GM23338 (cell line): ENCODE results near the gene CCNYL1. TPM values are rescaled to one million over a fixed set of nuclear protein-coding genes. Genes with fewer than 3 reads are reported as not detected.

ENCODE experiments used
- ATAC-seq: fragments of 200-7000 bp; cut with Tn5 transposase; 3 replicates; pipeline ENCODE4 v1.9.1; 2020
- DNase-seq: peaks from one replicate; pipeline ENCODE4 v3.0.0-alpha.2; 2015; ENCODE audit warnings: low spot score
- H2AFZ ChIP-seq: fragments of 200-600 bp; sonication (generic); 2 replicates; pipeline ENCODE4 v1.8.0; 2016; ENCODE audit warnings: antibody characterized with exemption, mild to moderate bottlenecking, moderate library complexity
- H3F3A ChIP-seq: fragments of 200-600 bp; sonication (generic); replicated peaks from 2 replicates; pipeline ENCODE4 v1.8.0; 2017; ENCODE audit warnings: antibody characterized with exemption, mixed run types, low read depth
- H3K27ac ChIP-seq: fragments of 200-600 bp; sonication (generic); 2 replicates; pipeline ENCODE4 v1.6.1; 2016; ENCODE audit warnings: low read depth
- H3K27me3 ChIP-seq: fragments of 200-600 bp; sonication (generic); 2 replicates; pipeline ENCODE4 v1.8.0; 2016; ENCODE audit warnings: mild to moderate bottlenecking, mixed run types, moderate library complexity; ENCODE audit not compliant: insufficient read depth
- H3K36me3 ChIP-seq: fragments of 200-600 bp; sonication (generic); 2 replicates; pipeline ENCODE4 v1.8.0; 2016; ENCODE audit warnings: mild to moderate bottlenecking; ENCODE audit not compliant: insufficient read depth
- H3K4me1 ChIP-seq: fragments of 200-600 bp; sonication (generic); 2 replicates; pipeline ENCODE4 v1.8.0; 2016; ENCODE audit warnings: mild to moderate bottlenecking, moderate library complexity; ENCODE audit not compliant: insufficient read depth
- H3K4me2 ChIP-seq: fragments of 200-600 bp; sonication (generic); 2 replicates; pipeline ENCODE4 v1.7.1; 2017; ENCODE audit warnings: mixed run types
- H3K4me3 ChIP-seq: fragments of 200-600 bp; sonication (generic); 2 replicates; pipeline ENCODE4 v1.6.1; 2016; ENCODE audit warnings: mixed run types
- H3K79me2 ChIP-seq: fragments of 200-600 bp; sonication (generic); replicated peaks from 2 replicates; pipeline ENCODE4 v1.8.0; 2017; ENCODE audit warnings: mild to moderate bottlenecking; ENCODE audit not compliant: insufficient read depth
- H3K9me2 ChIP-seq: fragments of 200-600 bp; sonication (generic); 2 replicates; pipeline ENCODE4 v1.8.0; 2017; ENCODE audit not compliant: insufficient read depth
- H4K20me1 ChIP-seq: fragments of 200-600 bp; sonication (generic); replicated peaks from 2 replicates; pipeline ENCODE4 v1.8.0; 2017; ENCODE audit warnings: mild to moderate bottlenecking; ENCODE audit not compliant: insufficient read depth
- H3K27ac Mint-ChIP-seq: 2 replicates; pipeline ENCODE4 v1.8.0; 2020; ENCODE audit warnings: inconsistent platforms, mild to moderate bottlenecking, moderate library complexity, mixed read lengths
- H3K27me3 Mint-ChIP-seq: 3 replicates; pipeline ENCODE4 v1.8.0; 2022; ENCODE audit warnings: low read depth, mild to moderate bottlenecking, moderate library complexity, mixed read lengths, inconsistent platforms; ENCODE audit not compliant: insufficient read depth, poor library complexity
- H3K36me3 Mint-ChIP-seq: 3 replicates; pipeline ENCODE4 v1.8.0; 2021; ENCODE audit warnings: low read depth, mild to moderate bottlenecking, inconsistent platforms, moderate library complexity, mixed read lengths
- H3K4me1 Mint-ChIP-seq: 3 replicates; pipeline ENCODE4 v1.8.0; 2020; ENCODE audit warnings: mild to moderate bottlenecking, inconsistent platforms, mixed read lengths
- H3K4me3 Mint-ChIP-seq: 3 replicates; pipeline ENCODE4 v1.8.0; 2021; ENCODE audit warnings: moderate library complexity, mild to moderate bottlenecking, inconsistent platforms, mixed read lengths
- H3K9me3 Mint-ChIP-seq: 3 replicates; pipeline ENCODE4 v1.8.0; 2020; ENCODE audit warnings: moderate library complexity, mild to moderate bottlenecking, inconsistent platforms, mixed read lengths
- CREB1 ChIP-seq: fragments of 250-450 bp; sonication (Bioruptor Pico); IDR thresholded peaks from 2 replicates; pipeline ENCODE4 v1.5.0; 2020; ENCODE audit warnings: low read depth, mild to moderate bottlenecking, moderate library complexity
- EZH2 ChIP-seq: fragments of 200-600 bp; sonication (generic); IDR thresholded peaks from one replicate; pipeline ENCODE4 v1.8.0; 2017; ENCODE audit warnings: antibody characterized with exemption, mild to moderate bottlenecking, low read depth; ENCODE audit not compliant: unreplicated experiment
- EZH2phosphoT487 ChIP-seq: fragments of 200-600 bp; sonication (generic); IDR thresholded peaks from one replicate; pipeline ENCODE4 v1.8.1; 2018; ENCODE audit warnings: antibody characterized with exemption; ENCODE audit not compliant: unreplicated experiment
- JUNB ChIP-seq: IDR thresholded peaks from one replicate; pipeline ENCODE4 v1.6.1; 2016; ENCODE audit warnings: antibody characterized with exemption; ENCODE audit not compliant: unreplicated experiment
- NANOG ChIP-seq: IDR thresholded peaks from 2 replicates; pipeline ENCODE4 v1.6.1; 2016; ENCODE audit warnings: antibody characterized with exemption, borderline replicate concordance
- POLR2AphosphoS5 ChIP-seq: IDR thresholded peaks from 2 replicates; pipeline ENCODE4 v1.6.1; 2016; ENCODE audit warnings: antibody characterized with exemption, low read depth
- STAT1 ChIP-seq: IDR thresholded peaks from one replicate; pipeline ENCODE4 v1.6.1; 2016; ENCODE audit warnings: antibody characterized with exemption; ENCODE audit not compliant: unreplicated experiment
- ZNF114 ChIP-seq: fragments of 250-450 bp; sonication (Bioruptor Pico); IDR thresholded peaks from 2 replicates; pipeline ENCODE4 v1.5.0; 2020; ENCODE audit warnings: mild to moderate bottlenecking, moderate library complexity
- ZNF331 ChIP-seq: fragments of 250-450 bp; sonication (Bioruptor Pico); IDR thresholded peaks from 2 replicates; pipeline ENCODE4 v1.5.0; 2020; ENCODE audit warnings: low read depth, mild to moderate bottlenecking, moderate library complexity
- polyA plus RNA-seq: library from polyadenylated mRNA; unstranded; fragments of >200 nt; fragmentation: Nextera tagmentation; extraction: Ambion mirVana; gene quantifications from 2 replicates; pipeline ENCODE4 v1.2.1, GENCODE V29; 2016
- total RNA-seq: library from RNA; depleted of rRNA; stranded (reverse); fragments of >200 nt; shearing (Covaris generic); gene quantifications from 2 replicates; pipeline ENCODE4 v1.2.3, GENCODE V29; 2014
- TF ChIP-seq, protein P1 (sequence below): fragments of 250-450 bp; sonication (Bioruptor Pico); IDR thresholded peaks from 2 replicates; pipeline ENCODE4 v1.5.0; 2020; ENCODE audit warnings: mild to moderate bottlenecking, moderate library complexity
- TF ChIP-seq, protein P2 (sequence below): IDR thresholded peaks from 2 replicates; pipeline ENCODE4 v1.6.1; 2016; ENCODE audit warnings: antibody characterized with exemption
- TF ChIP-seq, protein P3 (sequence below), 2 experiments: fragments of 200-600 bp in 1 of 2; sonication (generic) in 1 of 2; conservative IDR thresholded peaks; 2 replicates each; pipeline versions ENCODE4 v1.5.1 to v1.6.1; 2016 to 2017; ENCODE audit warnings: antibody characterized with exemption in 2 of 2, low read depth in 2 of 2, mild to moderate bottlenecking in 2 of 2, moderate library complexity in 1 of 2
- TF ChIP-seq, protein P4 (sequence below): IDR thresholded peaks from one replicate; pipeline ENCODE4 v1.6.1; 2018; ENCODE audit warnings: antibody characterized with exemption; ENCODE audit not compliant: unreplicated experiment

The CCNYL1 gene
- total and polyA plus RNA-seq, 2 experiments from 2014 or later, result 19.6 to 32.1 TPM

DNA sequence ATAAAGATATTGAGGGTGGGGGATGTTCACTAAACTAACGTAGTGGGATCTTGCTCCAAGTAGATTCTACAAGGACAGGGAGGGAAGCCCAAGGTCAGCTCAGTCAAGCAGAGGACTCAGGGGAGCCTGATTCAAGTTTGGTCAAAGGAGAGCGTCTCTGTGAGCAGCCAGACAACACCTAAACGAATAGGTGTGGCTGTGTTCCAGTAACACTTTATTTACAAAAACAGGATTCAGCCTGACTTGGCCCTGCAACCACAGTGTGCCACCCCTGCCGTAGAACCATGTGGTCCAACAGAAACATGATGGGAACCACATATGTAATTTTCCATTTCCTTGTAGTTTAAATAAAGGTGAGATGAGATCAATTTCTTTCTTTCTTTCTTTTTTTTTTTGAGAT lies 76.4 kb downstream of the CCNYL1 start:
- no peaks in the 10 kb centered on the region for H4K20me1 ChIP-seq
- DNase-seq, result no peak
- peaks cover 9% of the 10 kb centered on the region for H3K27me3 Mint-ChIP-seq

More for the DNA sequence above, 76.4 kb downstream of the CCNYL1 start:
- no peak overlapping the region for H3K4me3 ChIP-seq
- TF ChIP-seq POLR2AphosphoS5 (no peak), EZH2 (no peak), ZNF331 (CRISPR knock-in tag) (no peak), STAT1 (no peak), ZNF114 (CRISPR knock-in tag) (no peak), CREB1 (no peak), NANOG (no peak), JUNB (no peak), EZH2phosphoT487 (no peak)
- TF ChIP-seq, protein P1, sequence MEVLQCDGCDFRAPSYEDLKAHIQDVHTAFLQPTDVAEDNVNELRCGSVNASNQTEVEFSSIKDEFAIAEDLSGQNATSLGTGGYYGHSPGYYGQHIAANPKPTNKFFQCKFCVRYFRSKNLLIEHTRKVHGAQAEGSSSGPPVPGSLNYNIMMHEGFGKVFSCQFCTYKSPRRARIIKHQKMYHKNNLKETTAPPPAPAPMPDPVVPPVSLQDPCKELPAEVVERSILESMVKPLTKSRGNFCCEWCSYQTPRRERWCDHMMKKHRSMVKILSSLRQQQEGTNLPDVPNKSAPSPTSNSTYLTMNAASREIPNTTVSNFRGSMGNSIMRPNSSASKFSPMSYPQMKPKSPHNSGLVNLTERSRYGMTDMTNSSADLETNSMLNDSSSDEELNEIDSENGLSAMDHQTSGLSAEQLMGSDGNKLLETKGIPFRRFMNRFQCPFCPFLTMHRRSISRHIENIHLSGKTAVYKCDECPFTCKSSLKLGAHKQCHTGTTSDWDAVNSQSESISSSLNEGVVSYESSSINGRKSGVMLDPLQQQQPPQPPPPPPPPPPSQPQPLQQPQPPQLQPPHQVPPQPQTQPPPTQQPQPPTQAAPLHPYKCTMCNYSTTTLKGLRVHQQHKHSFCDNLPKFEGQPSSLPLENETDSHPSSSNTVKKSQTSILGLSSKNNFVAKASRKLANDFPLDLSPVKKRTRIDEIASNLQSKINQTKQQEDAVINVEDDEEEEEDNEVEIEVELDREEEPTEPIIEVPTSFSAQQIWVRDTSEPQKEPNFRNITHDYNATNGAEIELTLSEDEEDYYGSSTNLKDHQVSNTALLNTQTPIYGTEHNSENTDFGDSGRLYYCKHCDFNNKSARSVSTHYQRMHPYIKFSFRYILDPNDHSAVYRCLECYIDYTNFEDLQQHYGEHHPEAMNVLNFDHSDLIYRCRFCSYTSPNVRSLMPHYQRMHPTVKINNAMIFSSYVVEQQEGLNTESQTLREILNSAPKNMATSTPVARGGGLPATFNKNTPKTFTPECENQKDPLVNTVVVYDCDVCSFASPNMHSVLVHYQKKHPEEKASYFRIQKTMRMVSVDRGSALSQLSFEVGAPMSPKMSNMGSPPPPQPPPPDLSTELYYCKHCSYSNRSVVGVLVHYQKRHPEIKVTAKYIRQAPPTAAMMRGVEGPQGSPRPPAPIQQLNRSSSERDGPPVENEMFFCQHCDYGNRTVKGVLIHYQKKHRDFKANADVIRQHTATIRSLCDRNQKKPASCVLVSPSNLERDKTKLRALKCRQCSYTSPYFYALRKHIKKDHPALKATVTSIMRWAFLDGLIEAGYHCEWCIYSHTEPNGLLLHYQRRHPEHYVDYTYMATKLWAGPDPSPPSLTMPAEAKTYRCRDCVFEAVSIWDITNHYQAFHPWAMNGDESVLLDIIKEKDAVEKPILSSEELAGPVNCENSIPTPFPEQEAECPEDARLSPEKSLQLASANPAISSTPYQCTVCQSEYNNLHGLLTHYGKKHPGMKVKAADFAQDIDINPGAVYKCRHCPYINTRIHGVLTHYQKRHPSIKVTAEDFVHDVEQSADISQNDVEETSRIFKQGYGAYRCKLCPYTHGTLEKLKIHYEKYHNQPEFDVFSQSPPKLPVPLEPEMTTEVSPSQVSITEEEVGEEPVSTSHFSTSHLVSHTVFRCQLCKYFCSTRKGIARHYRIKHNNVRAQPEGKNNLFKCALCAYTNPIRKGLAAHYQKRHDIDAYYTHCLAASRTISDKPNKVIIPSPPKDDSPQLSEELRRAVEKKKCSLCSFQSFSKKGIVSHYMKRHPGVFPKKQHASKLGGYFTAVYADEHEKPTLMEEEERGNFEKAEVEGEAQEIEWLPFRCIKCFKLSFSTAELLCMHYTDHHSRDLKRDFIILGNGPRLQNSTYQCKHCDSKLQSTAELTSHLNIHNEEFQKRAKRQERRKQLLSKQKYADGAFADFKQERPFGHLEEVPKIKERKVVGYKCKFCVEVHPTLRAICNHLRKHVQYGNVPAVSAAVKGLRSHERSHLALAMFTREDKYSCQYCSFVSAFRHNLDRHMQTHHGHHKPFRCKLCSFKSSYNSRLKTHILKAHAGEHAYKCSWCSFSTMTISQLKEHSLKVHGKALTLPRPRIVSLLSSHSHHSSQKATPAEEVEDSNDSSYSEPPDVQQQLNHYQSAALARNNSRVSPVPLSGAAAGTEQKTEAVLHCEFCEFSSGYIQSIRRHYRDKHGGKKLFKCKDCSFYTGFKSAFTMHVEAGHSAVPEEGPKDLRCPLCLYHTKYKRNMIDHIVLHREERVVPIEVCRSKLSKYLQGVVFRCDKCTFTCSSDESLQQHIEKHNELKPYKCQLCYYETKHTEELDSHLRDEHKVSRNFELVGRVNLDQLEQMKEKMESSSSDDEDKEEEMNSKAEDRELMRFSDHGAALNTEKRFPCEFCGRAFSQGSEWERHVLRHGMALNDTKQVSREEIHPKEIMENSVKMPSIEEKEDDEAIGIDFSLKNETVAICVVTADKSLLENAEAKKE (CRISPR knock-in tag), result no peak
- TF ChIP-seq, protein P2, sequence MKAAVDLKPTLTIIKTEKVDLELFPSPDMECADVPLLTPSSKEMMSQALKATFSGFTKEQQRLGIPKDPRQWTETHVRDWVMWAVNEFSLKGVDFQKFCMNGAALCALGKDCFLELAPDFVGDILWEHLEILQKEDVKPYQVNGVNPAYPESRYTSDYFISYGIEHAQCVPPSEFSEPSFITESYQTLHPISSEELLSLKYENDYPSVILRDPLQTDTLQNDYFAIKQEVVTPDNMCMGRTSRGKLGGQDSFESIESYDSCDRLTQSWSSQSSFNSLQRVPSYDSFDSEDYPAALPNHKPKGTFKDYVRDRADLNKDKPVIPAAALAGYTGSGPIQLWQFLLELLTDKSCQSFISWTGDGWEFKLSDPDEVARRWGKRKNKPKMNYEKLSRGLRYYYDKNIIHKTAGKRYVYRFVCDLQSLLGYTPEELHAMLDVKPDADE, result no peak
- TF ChIP-seq, protein P3, sequence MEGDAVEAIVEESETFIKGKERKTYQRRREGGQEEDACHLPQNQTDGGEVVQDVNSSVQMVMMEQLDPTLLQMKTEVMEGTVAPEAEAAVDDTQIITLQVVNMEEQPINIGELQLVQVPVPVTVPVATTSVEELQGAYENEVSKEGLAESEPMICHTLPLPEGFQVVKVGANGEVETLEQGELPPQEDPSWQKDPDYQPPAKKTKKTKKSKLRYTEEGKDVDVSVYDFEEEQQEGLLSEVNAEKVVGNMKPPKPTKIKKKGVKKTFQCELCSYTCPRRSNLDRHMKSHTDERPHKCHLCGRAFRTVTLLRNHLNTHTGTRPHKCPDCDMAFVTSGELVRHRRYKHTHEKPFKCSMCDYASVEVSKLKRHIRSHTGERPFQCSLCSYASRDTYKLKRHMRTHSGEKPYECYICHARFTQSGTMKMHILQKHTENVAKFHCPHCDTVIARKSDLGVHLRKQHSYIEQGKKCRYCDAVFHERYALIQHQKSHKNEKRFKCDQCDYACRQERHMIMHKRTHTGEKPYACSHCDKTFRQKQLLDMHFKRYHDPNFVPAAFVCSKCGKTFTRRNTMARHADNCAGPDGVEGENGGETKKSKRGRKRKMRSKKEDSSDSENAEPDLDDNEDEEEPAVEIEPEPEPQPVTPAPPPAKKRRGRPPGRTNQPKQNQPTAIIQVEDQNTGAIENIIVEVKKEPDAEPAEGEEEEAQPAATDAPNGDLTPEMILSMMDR (conservative IDR thresholded peaks at IDR 0.05; ENCODE audit: low read depth in 2 of 2), result no peak
- TF ChIP-seq, protein P4, sequence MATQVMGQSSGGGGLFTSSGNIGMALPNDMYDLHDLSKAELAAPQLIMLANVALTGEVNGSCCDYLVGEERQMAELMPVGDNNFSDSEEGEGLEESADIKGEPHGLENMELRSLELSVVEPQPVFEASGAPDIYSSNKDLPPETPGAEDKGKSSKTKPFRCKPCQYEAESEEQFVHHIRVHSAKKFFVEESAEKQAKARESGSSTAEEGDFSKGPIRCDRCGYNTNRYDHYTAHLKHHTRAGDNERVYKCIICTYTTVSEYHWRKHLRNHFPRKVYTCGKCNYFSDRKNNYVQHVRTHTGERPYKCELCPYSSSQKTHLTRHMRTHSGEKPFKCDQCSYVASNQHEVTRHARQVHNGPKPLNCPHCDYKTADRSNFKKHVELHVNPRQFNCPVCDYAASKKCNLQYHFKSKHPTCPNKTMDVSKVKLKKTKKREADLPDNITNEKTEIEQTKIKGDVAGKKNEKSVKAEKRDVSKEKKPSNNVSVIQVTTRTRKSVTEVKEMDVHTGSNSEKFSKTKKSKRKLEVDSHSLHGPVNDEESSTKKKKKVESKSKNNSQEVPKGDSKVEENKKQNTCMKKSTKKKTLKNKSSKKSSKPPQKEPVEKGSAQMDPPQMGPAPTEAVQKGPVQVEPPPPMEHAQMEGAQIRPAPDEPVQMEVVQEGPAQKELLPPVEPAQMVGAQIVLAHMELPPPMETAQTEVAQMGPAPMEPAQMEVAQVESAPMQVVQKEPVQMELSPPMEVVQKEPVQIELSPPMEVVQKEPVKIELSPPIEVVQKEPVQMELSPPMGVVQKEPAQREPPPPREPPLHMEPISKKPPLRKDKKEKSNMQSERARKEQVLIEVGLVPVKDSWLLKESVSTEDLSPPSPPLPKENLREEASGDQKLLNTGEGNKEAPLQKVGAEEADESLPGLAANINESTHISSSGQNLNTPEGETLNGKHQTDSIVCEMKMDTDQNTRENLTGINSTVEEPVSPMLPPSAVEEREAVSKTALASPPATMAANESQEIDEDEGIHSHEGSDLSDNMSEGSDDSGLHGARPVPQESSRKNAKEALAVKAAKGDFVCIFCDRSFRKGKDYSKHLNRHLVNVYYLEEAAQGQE, result no peak
- no peak overlapping the region for H3K4me2 ChIP-seq
- H3K27me3 ChIP-seq, result no peaks in the 10 kb centered on the region
- no peaks in the 10 kb centered on the region for H3K79me2 ChIP-seq
- no peak for ATAC-seq
- Mint-ChIP-seq H3K4me1 (peaks cover 13% of the 10 kb centered on the region), H3K9me3 (no peaks in the 10 kb centered on the region), H3K36me3 (no peaks in the 10 kb centered on the region), H3K27ac (peak overlapping the region; percentile 41; the same call in 1 of the 2 replicates), H3K4me3 (no peak overlapping the region)
- H3F3A ChIP-seq, result no peaks in the 10 kb centered on the region
- H3K36me3 ChIP-seq, result no peaks in the 10 kb centered on the region
- 0 out of 2 replicates have a peak overlapping the region, but pooled peaks have one; percentile 15 for H3K27ac ChIP-seq
- H2AFZ ChIP-seq, result peak overlapping the region; percentile 86; the same call in 1 of the 2 replicates
- no peaks in the 10 kb centered on the region for H3K9me2 ChIP-seq
- peaks cover 14% of the 10 kb centered on the region for H3K4me1 ChIP-seq
